Tongue (tissue), 2 donors: ENCODE results near the gene RITA1. TPM values are rescaled to one million over a fixed set of nuclear protein-coding genes. Genes with fewer than 3 reads are reported as not detected.
A peak's percentile ranks its signal among the peaks of the same experiment; 100 is the strongest.
"Not testable (repeated sequence)": the region's sequence is repeated elsewhere in the genome, so short reads cannot be mapped to it uniquely, and the experiment has no call there.

Source experiments
- DNase-seq: peaks from one replicate; pipeline ENCODE4 v3.0.0-alpha.2; 2015
- total RNA-seq: library from RNA; depleted of rRNA; stranded (reverse); fragments of >200 nt; gene quantifications from one replicate; pipeline ENCODE4 v1.2.3, GENCODE V29; 2014

RITA1 gene
- total RNA-seq, 1 donor from 2014 or later: 12.1 TPM

GRCh38 chr12:113203852-113204760, 18.6 kb downstream of the RITA1 start:
- no peak for DNase-seq

- DNase-seq: no peak
Measured at GRCh38 chr12:113204804-113205203, 19.3 kb downstream of the RITA1 start.

GRCh38 chr12:113206802-113207201, 21.3 kb downstream of the RITA1 start:
- DNase-seq: not testable (repeated sequence)

GRCh38 chr12:113207613-113208040, 22.1 kb downstream of the RITA1 start:
- DNase-seq: no peak

GRCh38 chr12:113208041-113208934, 22.8 kb downstream of the RITA1 start:
- DNase-seq: no peak

GRCh38 chr12:113211160-113211559, 25.6 kb downstream of the RITA1 start:
- no peak for DNase-seq

- no peak for DNase-seq
Measured at GRCh38 chr12:113214895-113215400, 29.4 kb downstream of the RITA1 start.

- DNase-seq: no peak
Measured at GRCh38 chr12:113216027-113216426, 30.5 kb downstream of the RITA1 start.

- DNase-seq: no peak
Measured at GRCh38 chr12:113220593-113221180, 35.2 kb downstream of the RITA1 start.

- peak; percentile 100 for DNase-seq
Measured at GRCh38 chr12:113221181-113221996, 35.9 kb downstream of the RITA1 start, which contains the start of gene TPCN1. Gene TPCN1, plus strand, starts transcription at chr12:113221464. Its CDS starts 5,389 bp downstream, at chr12:113226853.

- DNase-seq: no peak
Measured at GRCh38 chr12:113221997-113222729, 36.6 kb downstream of the RITA1 start.

- peak; percentile 87 for DNase-seq
Measured at GRCh38 chr12:113222730-113223531, 37.4 kb downstream of the RITA1 start.

GRCh38 chr12:113224955-113225354, 39.4 kb downstream of the RITA1 start:
- DNase-seq: no peak

GRCh38 chr12:113226696-113227568, 41.4 kb downstream of the RITA1 start:
- DNase-seq: no peak

GRCh38 chr12:113227686-113228391, 42.3 kb downstream of the RITA1 start:
- no peak for DNase-seq

- DNase-seq: peak; percentile 64
Measured at GRCh38 chr12:113228394-113229028, 43.0 kb downstream of the RITA1 start.
